22Rv1 (cell line): ENCODE measurements around the gene AANAT.

Experiments
- ZFX ChIP-seq: fragments of 450-650 bp; IDR thresholded peaks from 2 replicates; pipeline ENCODE4 v1.6.1; 2017; ENCODE audit warnings: antibody characterized with exemption, borderline replicate concordance
- TF ChIP-seq, protein P1 (sequence below): fragments of 450-650 bp; IDR thresholded peaks from 2 replicates; pipeline ENCODE4 v1.5.1; 2017; ENCODE audit warnings: mild to moderate bottlenecking

DNA sequence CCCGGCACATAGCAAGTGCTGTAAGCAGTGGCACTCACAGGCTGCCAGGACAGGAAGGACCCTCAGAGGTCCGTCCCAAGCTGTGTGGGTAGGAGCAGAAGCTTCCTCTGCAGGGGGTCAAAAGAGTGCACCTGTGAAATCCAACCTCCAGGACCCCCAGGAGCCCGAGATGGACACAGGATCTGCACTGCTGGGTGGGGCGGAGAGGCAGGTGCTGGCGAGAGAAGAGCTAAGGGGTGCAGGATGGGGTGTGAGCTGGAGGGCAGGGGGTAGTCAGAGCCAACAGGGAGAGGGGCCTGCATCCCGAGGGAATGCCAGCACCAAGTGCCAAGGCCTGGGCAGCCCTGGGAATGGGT lies 650 bp upstream of the AANAT start:
- TF ChIP-seq, protein P1, sequence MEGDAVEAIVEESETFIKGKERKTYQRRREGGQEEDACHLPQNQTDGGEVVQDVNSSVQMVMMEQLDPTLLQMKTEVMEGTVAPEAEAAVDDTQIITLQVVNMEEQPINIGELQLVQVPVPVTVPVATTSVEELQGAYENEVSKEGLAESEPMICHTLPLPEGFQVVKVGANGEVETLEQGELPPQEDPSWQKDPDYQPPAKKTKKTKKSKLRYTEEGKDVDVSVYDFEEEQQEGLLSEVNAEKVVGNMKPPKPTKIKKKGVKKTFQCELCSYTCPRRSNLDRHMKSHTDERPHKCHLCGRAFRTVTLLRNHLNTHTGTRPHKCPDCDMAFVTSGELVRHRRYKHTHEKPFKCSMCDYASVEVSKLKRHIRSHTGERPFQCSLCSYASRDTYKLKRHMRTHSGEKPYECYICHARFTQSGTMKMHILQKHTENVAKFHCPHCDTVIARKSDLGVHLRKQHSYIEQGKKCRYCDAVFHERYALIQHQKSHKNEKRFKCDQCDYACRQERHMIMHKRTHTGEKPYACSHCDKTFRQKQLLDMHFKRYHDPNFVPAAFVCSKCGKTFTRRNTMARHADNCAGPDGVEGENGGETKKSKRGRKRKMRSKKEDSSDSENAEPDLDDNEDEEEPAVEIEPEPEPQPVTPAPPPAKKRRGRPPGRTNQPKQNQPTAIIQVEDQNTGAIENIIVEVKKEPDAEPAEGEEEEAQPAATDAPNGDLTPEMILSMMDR: no peak
- no peak for TF ChIP-seq ZFX
